Epidermal melanocyte (primary cell): ENCODE results near the gene FOXC1.

Experiments used
- DNase-seq: peaks from one replicate; pipeline ENCODE4 v3.0.0; 2011; ENCODE audit warnings: low spot score; ENCODE audit not compliant: insufficient read length

The FOXC1 gene

DNA sequence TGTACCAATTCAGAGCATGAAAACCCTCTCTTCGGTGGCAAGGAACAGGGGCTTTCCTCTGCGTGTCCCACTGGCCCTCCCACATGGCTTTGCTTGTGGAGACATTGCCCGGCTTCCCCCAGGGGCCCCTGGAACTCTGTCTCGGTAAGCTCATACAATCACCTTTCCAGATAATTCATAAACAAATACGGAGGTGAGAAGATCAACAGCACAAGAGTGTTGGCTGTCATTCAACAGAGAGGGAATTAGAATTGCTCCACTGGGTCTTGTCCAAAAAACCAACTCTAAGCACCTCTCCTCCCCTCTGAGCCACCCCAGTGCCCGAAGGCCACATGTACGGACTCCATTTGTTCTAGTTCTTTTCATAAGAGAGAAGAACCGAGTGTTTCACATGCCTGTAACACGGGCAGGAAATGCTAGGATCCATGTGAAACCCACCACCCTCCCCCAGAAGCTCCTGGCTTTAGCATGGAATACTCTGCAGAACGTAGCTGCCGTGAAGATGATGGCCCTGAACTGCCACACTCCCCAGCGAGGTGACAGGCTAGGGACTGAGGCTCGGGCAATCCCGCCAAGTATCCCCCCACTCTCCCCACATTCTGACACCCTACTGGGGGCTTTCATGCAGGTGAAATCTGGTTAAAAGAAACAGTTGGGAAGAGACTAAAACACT, 24.6 kb upstream of the FOXC1 start:
- DNase-seq = no peak

- no peak for DNase-seq
Measured at GRCh38 chr6:1585669-1586049, 24.1 kb upstream of the FOXC1 start.

DNA sequence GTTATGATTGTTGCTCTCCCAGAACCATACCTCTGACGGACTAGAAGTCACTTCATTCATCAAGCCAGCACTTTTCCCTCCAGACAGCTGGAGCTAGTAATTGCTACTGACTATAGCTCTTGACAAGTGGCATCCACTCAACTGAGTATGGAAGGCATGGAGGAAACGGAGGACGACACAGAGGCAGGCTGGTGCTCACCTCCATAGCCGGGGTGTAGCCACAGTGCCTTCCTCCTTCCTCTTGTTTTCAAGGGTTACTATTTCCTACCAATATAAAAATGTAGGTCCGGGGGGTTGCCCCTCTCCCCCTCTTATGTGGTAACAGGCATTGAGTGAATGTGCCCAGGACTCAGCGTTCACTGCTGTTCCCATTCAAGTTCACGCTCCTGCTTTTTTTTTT, 23.5 kb upstream of the FOXC1 start:
- DNase-seq = no peak

DNA sequence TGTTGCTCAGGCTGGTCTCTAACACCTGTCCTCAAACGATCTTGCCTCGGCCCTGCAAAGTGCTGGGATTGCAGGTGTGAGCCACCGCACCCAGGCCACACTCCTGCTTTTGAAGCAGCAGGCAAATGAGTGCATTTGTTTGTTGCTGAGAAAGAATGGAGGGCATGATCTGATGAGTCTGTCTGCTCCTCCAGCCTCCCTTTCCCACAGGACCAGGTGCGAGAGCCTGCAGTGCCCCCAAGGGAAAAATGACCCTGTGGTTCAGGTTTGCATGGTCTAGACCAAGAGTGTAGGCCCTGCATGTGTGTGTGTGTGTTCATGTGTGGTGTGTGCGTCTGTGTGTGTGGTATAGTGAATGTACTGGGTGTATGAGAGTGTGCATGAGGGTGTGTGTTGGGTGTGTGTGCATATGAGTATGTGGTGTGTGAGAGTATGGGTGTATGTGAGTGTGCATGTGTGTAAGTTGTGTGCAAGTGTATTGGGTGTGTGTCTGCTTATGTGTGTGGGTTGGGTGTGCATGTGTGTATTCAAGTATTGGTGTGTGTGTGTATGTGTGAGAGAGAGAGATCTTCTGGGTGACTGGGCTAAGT, 22.8 kb upstream of the FOXC1 start:
- DNase-seq = no peak

GRCh38 chr6:1587546-1587945, 22.2 kb upstream of the FOXC1 start:
- DNase-seq = no peak

- DNase-seq = no peak
Measured at GRCh38 chr6:1587977-1588376, 21.7 kb upstream of the FOXC1 start.

- DNase-seq = no peak
Measured at GRCh38 chr6:1589208-1589607, 20.5 kb upstream of the FOXC1 start.

- DNase-seq = no peak
Measured at GRCh38 chr6:1590580-1590979, 19.1 kb upstream of the FOXC1 start.

- DNase-seq = no peak
Measured at GRCh38 chr6:1591243-1591642, 18.5 kb upstream of the FOXC1 start.

GRCh38 chr6:1591926-1592325, 17.8 kb upstream of the FOXC1 start:
- no peak for DNase-seq

DNA sequence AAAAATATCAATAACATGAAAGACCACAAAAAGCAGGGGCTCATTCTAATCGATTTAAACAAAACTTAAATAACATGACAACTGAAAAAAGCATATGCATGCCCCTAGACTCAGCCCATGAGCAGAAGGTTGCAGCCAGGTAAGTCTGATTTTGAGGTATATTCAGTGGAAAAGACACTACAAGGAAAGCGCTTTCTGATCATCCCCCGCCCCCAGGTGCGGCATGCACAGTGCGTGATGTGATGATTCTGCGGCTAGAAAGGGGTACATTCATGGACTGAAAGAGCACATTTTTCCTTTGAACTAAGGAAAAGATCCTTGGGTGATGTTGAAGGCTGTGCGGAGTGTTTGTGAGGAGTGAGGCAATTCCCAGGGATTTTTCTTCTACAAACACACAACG, 16.9 kb upstream of the FOXC1 start:
- no peak for DNase-seq

DNA sequence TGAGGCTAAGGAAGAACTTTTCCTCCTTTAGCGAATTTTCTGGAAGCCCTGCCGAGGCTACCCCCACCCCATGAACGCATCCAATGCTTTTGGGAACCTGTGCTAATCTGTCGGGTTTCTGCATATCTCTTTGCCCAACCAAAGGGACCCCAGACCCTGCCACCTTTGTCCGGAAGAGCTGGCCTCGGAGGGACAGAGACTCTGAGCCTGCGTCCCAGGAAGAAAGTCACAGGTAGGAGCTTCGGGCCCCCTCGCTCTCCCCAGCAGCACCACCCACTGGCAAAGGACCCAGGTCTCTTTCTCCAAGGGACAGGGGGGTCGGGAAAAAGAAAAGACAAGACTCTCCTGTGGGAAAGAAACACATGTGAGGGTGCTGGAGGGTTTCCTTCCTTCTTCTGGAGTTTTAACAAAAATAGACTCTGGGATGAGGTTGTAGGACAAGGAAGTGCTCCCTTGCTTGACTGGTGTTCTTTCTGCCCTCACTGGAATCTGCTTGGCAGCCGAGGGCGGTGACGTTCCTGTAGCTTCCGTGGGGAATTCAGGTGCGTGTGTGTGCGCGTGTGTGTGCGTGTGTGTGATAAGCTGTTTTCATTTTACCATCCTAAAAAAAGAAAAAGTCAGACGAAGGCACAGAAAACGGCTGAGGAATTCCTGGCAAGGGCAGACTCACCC, 16.3 kb upstream of the FOXC1 start:
- DNase-seq = no peak

- DNase-seq = no peak
Measured at GRCh38 chr6:1593958-1594314, 15.8 kb upstream of the FOXC1 start.

GRCh38 chr6:1594445-1595200, 15.1 kb upstream of the FOXC1 start:
- DNase-seq = no peak

DNA sequence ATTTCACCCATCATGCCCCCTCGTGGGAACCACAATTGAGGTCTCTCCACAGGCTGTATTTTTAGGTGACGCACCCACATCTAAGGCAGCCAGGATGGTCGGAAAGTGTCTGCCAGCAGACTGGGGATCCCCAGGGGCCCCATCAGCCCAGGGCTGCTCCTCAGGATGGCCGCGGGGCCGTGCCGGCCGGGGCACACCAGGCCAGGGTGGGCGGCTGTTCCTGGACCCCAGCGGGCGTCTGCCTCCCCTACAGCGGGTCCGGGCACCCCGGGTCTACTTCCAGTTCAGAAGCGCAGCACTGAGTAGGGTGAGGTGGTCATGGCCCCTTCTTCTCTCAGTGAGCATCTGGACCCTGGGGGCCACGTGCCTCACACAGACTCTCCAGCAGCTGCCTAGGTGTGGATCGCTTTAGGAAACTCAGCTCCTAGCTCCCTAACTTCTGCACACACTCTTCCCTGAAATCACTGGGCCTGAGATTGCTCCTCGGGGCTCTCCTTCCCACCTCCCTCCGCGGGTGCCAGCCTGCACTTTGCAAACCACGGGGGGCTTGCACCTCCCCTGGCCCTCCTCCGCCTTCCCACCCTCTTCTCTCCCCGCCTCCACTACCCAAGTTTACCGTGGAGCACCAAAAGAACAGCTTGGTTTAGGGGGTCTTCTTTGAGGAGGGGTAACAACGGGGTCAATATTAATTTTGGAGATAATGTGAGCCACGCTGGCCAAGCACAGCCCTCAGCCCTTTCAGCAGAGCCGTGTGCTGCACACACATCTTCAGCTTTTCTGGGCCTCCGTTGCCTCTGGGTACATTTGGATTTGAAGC, 14.2 kb upstream of the FOXC1 start:
- no peak for DNase-seq

DNA sequence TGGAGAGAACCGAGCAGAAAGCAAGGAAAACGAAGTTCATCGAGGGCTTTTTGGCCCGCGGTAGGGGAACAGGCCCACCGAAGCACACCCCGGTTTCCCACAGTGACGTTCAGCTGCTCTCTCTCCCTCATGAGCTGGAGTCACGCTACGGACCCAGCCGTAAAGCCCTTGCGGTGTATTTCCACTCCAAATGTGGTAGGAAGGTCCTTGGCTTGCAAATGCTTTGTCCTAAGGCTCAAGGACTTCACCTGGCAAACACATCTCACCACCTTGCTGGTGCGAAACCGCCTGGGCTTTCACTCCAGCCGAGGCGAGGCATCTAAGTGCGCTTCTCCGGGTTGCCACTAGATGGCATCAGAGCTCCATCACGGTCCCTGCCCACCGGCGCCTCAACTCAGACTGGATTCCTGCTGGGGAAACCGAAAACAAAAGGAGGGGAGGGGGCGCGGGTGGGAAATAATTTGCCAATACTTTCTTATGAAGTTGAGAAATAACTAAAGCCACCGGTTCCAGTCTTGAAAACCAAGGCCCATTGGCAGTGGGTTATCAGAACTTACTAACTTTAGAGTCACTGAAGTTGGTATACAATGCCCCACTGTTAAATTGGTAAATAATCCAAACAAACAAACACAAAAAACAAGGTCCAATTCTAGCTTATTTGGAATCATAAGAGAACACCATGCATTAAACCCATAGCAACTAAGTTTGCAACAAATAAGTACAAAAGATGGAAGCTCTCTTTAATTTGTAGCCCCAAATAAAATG, 13.4 kb upstream of the FOXC1 start:
- DNase-seq = no peak

- DNase-seq = no peak
Measured at GRCh38 chr6:1597121-1597744, 12.5 kb upstream of the FOXC1 start.

GRCh38 chr6:1597924-1598323, 11.8 kb upstream of the FOXC1 start:
- DNase-seq = no peak

DNA sequence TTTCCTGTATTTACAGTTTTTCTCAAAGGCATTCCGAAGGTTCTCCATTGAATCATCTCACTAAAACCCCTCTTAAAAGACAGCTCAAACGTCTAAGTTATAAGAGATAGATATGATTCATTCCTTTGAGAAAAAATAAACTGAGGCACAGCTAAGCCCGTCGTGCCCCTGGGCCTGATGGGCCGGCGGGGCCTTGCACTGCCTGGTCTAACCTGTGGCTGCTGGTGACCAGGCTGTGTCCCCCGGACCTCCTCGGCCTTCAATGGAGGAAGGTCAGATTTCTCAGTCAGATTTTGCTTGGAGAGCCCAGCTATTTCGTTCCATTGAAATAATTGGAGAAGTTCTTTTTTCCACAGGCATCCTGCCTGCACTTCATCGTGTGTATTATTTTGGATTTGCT, 11.3 kb upstream of the FOXC1 start:
- DNase-seq = no peak

DNA sequence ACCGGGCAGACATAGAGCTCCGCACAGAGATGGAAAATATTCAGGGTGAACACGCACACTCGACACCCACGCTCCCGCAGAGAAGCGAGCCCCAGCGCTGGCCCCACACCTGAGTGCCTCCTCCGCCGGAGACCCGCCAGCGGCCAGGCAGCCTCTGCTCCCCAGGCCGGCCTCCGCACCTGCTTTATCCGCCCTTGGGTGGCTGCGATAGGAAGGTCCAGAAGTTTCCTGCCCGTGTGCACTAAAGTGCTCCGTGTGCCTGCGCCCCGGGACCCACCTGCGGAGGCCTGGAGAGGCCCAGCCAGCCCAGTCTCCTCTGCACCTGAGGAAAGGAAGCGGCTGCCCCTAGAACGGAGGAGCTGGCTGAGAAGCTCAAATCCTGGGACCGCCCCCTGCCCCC, 10.8 kb upstream of the FOXC1 start:
- DNase-seq = no peak
